ENCODE data around the gene NUP50. TPM values are rescaled to one million over a fixed set of nuclear protein-coding genes. Genes with fewer than 3 reads are reported as not detected.
A peak's percentile ranks its signal among the peaks of the same experiment; 100 is the strongest.

Gene NUP50
- total and polyA plus RNA-seq, 2 donors (not counting 1 experiment from before 2014, with no cell fraction given) = 17.4 to 29.2 TPM

GRCh38 chr22:45210577-45210976, 46.9 kb downstream of the NUP50 start:
- no peak for TF ChIP-seq EZH2 (IDR thresholded peaks at IDR 0.05; ENCODE audit: low read length, missing control alignments)
- H3K79me2 ChIP-seq (ENCODE audit: control insufficient read depth, insufficient read depth, low read length) = no peaks in the 10 kb centered on the region
- DNase-seq (ENCODE audit: low read depth in 2 of 2) = no peak
- H3K4me2 ChIP-seq (ENCODE audit: extremely low read depth, insufficient read depth, low read length) = no peak overlapping the region
- peaks cover 2% of the 10 kb centered on the region for H3K36me3 ChIP-seq (ENCODE audit: control insufficient read depth, insufficient read depth, low read length)
- H2AFZ ChIP-seq (ENCODE audit: low read length) = no peak overlapping the region
- peak overlapping the region; percentile 24 for H3K27ac ChIP-seq (ENCODE audit: insufficient read depth, low read length)
- H4K20me1 ChIP-seq (ENCODE audit: control insufficient read depth, extremely low read depth, insufficient read depth, low read length) = no peaks in the 10 kb centered on the region
- no peaks in the 10 kb centered on the region for H3K27me3 ChIP-seq (ENCODE audit: control insufficient read depth, insufficient read depth, low read length)
- H3K9ac ChIP-seq (ENCODE audit: insufficient read depth, low read length) = no peak overlapping the region
- H3K9me3 ChIP-seq (ENCODE audit: control insufficient read depth, insufficient read depth, low read depth, low read length) = no peaks in the 10 kb centered on the region
- peak overlapping the region in 1 of 4 experiments; percentile 57 for H3K4me3 ChIP-seq (replicated peaks in 1 of 4; ENCODE audit: control extremely low read depth in 1 of 4, insufficient read depth in 1 of 4, low read depth in 3 of 4, low read length in 4 of 4)
- H3K4me1 ChIP-seq (ENCODE audit: control insufficient read depth, extremely low read depth, insufficient read depth, low read length) = peaks cover 20% of the 10 kb centered on the region

DNA sequence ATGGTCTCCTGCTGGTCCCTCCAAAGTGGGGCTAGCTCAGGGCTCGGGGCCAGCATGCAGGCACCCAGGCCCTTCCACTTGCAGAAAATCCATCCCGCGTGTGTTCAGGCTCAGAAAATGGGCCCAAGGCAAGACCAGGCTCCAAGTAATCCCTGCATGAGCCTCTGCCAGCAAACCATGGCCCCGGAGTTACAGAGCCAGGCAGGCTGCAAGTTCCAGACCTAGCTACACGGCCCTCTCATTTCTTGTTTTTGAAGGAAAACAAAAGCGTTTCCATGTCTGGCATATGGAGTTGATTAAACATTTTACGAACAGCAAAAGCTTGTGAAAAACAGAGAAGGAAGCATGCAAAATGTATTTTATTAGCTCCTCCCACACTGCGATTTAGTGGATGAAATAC, 47.3 kb downstream of the NUP50 start:
- Histone ChIP-seq H3K27ac (ENCODE audit: insufficient read depth, low read length) (peak overlapping the region; percentile 71), H3K79me2 (ENCODE audit: control insufficient read depth, insufficient read depth, low read length) (no peaks in the 10 kb centered on the region), H3K4me3 (replicated peaks in 1 of 4; ENCODE audit: control extremely low read depth in 1 of 4, insufficient read depth in 1 of 4, low read depth in 3 of 4, low read length in 4 of 4) (peak overlapping the region in 1 of 4 experiments; percentile 57), H4K20me1 (ENCODE audit: control insufficient read depth, extremely low read depth, insufficient read depth, low read length) (no peaks in the 10 kb centered on the region), H3K4me1 (ENCODE audit: control insufficient read depth, extremely low read depth, insufficient read depth, low read length) (peaks cover 21% of the 10 kb centered on the region), H3K9ac (ENCODE audit: insufficient read depth, low read length) (no peak overlapping the region), H3K4me2 (ENCODE audit: extremely low read depth, insufficient read depth, low read length) (no peak overlapping the region), H3K27me3 (ENCODE audit: control insufficient read depth, insufficient read depth, low read length) (no peaks in the 10 kb centered on the region), H2AFZ (ENCODE audit: low read length) (no peak overlapping the region), H3K9me3 (ENCODE audit: control insufficient read depth, insufficient read depth, low read depth, low read length) (no peaks in the 10 kb centered on the region), H3K36me3 (ENCODE audit: control insufficient read depth, insufficient read depth, low read length) (peaks cover 2% of the 10 kb centered on the region)
- DNase-seq (ENCODE audit: low read depth in 2 of 2) = no peak
- TF ChIP-seq, protein P1, sequence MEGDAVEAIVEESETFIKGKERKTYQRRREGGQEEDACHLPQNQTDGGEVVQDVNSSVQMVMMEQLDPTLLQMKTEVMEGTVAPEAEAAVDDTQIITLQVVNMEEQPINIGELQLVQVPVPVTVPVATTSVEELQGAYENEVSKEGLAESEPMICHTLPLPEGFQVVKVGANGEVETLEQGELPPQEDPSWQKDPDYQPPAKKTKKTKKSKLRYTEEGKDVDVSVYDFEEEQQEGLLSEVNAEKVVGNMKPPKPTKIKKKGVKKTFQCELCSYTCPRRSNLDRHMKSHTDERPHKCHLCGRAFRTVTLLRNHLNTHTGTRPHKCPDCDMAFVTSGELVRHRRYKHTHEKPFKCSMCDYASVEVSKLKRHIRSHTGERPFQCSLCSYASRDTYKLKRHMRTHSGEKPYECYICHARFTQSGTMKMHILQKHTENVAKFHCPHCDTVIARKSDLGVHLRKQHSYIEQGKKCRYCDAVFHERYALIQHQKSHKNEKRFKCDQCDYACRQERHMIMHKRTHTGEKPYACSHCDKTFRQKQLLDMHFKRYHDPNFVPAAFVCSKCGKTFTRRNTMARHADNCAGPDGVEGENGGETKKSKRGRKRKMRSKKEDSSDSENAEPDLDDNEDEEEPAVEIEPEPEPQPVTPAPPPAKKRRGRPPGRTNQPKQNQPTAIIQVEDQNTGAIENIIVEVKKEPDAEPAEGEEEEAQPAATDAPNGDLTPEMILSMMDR (conservative IDR thresholded peaks at IDR 0.05 in 1 of 2, IDR thresholded peaks at IDR 0.05 in 1 of 2; ENCODE audit: low read depth in 1 of 2, low read length in 2 of 2) = no peak
- TF ChIP-seq EZH2 (IDR thresholded peaks at IDR 0.05; ENCODE audit: low read length, missing control alignments) = no peak

- Histone ChIP-seq H3K9ac (ENCODE audit: insufficient read depth, low read length) (peak overlapping the region; percentile 33), H3K27ac (ENCODE audit: insufficient read depth, low read length) (peak overlapping the region; percentile 71), H3K4me2 (ENCODE audit: extremely low read depth, insufficient read depth, low read length) (peak overlapping the region; percentile 79), H3K79me2 (ENCODE audit: control insufficient read depth, insufficient read depth, low read length) (no peaks in the 10 kb centered on the region), H3K27me3 (ENCODE audit: control insufficient read depth, insufficient read depth, low read length) (no peaks in the 10 kb centered on the region), H3K4me3 (replicated peaks in 1 of 4; ENCODE audit: control extremely low read depth in 1 of 4, insufficient read depth in 1 of 4, low read depth in 3 of 4, low read length in 4 of 4) (peak overlapping the region in 3 of 4 experiments; percentile 2 to 57 (median 5)), H2AFZ (ENCODE audit: low read length) (no peak overlapping the region), H3K36me3 (ENCODE audit: control insufficient read depth, insufficient read depth, low read length) (peaks cover 2% of the 10 kb centered on the region), H3K4me1 (ENCODE audit: control insufficient read depth, extremely low read depth, insufficient read depth, low read length) (peaks cover 25% of the 10 kb centered on the region), H4K20me1 (ENCODE audit: control insufficient read depth, extremely low read depth, insufficient read depth, low read length) (peaks cover under 1% of the 10 kb centered on the region), H3K9me3 (ENCODE audit: control insufficient read depth, insufficient read depth, low read depth, low read length) (no peaks in the 10 kb centered on the region)
- DNase-seq (ENCODE audit: low read depth in 2 of 2) = no peak
- no peak for TF ChIP-seq EZH2 (IDR thresholded peaks at IDR 0.05; ENCODE audit: low read length, missing control alignments)
- TF ChIP-seq, protein P1 (conservative IDR thresholded peaks at IDR 0.05 in 1 of 2, IDR thresholded peaks at IDR 0.05 in 1 of 2; ENCODE audit: low read depth in 1 of 2, low read length in 2 of 2) = no peak
Observed at GRCh38 chr22:45211435-45211834, 47.7 kb downstream of the NUP50 start.

Measured in fibroblast of lung (primary cell).